LNCAP (cell line): ENCODE data around the gene MPP1.

Source experiments
- TF ChIP-seq, protein P1 (sequence below): fragments of 450-650 bp; IDR thresholded peaks from 2 replicates; pipeline ENCODE4 v1.5.1; 2017; ENCODE audit warnings: mild to moderate bottlenecking

The MPP1 gene

DNA sequence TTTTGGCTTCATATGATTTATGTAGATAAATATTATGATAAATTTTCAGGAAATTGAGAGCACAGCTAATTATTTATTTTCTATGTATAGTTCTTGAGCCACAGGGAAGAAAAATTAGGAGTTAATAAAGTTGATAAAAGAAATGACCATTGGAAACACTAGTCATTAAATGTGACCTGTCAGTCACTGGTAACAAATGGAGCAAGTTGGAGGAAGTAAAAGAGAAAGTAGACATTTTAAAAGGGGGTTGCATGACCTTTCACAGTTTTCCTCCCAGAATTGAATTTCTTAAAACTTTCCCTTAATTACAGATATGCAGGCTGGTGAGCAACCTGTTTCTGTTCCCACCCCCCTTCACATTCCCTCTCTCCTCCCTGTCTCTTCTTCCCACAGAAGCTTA is 23.8 kb upstream of the MPP1 start:
- TF ChIP-seq, protein P1, sequence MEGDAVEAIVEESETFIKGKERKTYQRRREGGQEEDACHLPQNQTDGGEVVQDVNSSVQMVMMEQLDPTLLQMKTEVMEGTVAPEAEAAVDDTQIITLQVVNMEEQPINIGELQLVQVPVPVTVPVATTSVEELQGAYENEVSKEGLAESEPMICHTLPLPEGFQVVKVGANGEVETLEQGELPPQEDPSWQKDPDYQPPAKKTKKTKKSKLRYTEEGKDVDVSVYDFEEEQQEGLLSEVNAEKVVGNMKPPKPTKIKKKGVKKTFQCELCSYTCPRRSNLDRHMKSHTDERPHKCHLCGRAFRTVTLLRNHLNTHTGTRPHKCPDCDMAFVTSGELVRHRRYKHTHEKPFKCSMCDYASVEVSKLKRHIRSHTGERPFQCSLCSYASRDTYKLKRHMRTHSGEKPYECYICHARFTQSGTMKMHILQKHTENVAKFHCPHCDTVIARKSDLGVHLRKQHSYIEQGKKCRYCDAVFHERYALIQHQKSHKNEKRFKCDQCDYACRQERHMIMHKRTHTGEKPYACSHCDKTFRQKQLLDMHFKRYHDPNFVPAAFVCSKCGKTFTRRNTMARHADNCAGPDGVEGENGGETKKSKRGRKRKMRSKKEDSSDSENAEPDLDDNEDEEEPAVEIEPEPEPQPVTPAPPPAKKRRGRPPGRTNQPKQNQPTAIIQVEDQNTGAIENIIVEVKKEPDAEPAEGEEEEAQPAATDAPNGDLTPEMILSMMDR, result no peak

DNA sequence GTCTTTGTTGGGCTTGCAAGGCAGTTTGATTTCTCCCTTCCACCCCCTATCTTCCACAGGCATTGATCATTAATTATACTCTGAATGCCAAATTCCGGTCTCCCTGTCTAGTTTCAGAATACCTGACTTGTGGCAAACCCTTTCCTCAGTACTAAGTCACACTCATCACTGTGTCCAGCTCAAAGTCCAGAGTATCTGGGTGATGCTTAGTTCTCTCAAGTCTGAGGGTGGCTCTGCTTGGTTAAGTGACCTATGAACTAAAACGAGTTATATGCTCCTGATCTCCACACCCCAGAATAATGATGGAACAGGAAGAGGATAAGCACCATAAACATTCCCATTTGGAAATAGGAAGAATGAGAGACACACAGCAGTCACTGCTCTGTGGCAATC is 22.7 kb upstream of the MPP1 start:
- TF ChIP-seq, protein P1, result no peak

DNA sequence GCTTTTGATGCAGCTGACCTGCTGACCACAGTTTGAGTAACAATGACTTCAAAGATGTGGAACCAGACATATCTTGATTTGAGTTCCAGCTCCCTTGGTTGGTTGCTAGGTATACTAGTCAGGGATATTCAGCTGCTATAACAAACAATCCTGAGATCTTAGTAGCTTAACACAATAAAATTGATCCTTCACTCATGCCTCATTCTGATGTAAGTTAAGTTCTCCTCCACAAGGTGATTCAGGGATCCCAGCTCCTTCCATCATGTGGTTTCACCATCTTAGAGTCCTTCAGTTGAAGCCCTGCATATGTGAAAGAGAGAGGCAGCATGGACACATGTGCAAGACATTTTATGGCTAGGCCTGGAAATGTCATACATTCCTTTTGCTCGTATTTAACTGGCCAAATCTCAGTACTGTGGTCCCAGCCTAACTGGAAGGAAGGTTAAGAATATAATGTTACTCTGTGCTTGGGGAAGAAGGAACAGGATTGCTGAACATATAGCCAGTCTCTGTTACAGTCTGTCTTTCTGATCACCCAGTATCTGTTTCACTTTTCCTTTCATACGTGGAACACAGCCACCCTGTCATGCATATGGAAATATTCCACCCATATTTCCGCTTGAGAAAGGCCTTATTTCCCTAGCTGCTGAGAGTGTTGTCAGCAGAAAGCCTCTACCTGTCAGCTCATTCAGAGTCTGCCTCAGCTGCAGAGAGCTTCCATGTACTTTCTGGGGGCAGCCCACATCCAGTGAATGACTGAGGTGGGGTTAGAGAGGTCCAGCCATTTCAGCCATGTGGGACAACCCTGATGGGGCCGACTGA is 22.1 kb upstream of the MPP1 start:
- TF ChIP-seq, protein P1, result no peak

DNA sequence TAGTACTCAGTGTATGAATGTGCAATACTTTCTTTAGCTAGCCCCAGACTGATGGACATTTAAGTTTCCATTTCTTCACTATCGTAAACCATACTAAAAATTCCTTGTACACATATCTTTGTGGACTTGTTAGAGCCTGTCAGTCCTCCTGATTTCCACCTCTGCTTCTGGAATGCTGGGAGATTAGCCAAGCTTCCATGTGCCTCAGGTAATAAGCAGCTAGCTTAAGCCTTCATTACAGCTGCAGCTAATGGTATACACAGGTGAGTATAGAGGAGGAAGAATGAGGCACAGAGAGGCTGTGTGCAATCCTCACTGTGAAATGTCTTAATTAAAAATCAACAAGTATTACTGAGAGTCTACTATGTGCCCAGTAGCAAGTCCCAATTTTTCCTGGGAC is 19.4 kb upstream of the MPP1 start:
- TF ChIP-seq, protein P1, result no peak

DNA sequence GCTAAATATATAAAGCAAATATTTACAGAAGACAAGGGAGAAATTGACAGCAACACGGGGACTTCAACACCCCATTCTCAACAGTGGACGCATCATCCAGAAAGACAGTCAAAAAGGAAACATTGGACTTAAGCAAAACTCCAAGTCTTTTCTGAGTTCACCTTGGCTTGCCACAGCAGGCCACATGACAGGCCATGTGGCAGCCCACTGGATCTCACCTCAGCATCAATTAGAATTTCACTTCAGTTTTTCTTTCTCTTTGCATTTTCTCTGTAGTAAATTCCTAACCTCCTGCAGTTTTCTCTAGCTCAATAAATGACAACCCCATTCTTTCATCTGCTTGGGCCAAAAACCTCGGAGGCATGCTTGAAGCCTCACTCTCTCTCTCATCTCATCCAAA is 16.7 kb upstream of the MPP1 start:
- TF ChIP-seq, protein P1, result no peak

DNA sequence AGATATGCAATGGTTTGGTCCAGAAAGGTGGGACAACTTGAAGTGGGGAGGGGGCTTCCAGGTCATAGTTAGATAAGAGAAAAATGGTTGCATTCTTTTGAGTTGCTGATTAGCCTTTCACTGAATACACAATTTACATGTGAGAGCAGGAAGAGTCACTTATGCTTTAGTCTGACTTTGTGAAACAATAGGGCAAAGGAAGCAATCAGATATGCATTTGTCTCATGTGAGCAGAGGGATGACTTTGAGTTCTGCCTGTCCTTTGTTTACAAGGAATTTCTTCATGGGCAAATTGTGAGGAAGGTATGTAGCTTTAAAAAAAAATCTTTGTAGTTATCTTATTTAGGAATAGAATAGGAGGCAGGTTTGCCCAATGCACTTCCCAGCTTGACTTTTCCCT is 16.2 kb upstream of the MPP1 start:
- TF ChIP-seq, protein P1, result no peak

DNA sequence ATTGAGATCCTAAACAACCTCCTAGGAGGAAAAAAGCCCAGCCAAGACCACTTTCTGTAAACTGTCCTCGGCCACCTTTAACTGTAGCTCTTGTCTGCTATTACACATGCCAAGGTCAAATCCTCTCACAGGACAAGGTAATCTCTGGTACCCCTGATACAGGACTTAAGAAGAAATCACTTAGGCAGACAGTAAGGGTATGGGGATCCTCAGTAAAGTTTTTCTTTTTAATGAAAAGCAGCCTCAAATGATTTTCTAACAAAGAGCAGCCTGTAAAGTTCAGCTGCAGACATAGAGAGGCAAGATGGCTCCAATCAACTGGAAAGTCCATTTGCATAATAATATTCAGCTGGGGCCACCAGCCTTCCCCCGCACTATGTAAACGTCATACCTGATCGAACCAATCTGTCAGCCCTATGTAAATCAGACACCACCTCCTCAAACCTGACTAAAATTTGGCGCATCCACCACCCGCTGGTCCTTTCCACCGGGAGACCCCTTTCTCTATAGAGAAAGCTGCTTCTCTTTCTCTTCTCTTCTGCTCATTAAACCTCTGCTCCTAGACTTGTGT is 14.6 kb upstream of the MPP1 start:
- TF ChIP-seq, protein P1, result no peak
